Measurements from ENCODE around the gene ZNF560. TPM values are rescaled to one million over a fixed set of nuclear protein-coding genes. Genes with fewer than 3 reads are reported as not detected.

ZNF560 gene
- total RNA-seq, 2 donors from 2014 or later, result 0.38 TPM; not detected in 1

DNA sequence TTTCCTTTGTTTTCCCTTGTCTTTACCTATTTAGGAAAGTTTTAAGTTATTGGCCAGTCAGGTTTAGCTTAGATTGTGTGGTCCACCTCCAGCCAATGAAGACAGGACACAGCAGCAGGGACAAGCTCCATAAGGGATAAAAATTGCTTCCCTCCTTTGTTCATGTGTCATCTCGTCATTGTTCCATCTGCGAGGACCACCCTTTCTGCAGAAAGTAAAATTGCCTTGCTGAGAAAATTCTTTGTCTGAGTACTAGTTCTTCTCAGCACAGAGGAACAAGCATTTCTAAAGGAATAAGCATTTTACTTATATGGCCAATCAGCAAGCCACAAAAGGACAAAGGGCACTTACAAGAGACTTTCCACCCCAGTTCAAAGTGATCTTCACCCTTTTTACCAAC is 11.4 kb downstream of the ZNF560 start:
- DNase-seq (ENCODE audit: low spot score), result no peak
- H3K9me3 Mint-ChIP-seq, result peaks cover 14% of the 10 kb centered on the region
- no peak for ATAC-seq
- no peaks in the 10 kb centered on the region for H3K27me3 Mint-ChIP-seq
- H3K4me3 Mint-ChIP-seq, result no peak overlapping the region
- no peaks in the 10 kb centered on the region for H3K4me1 Mint-ChIP-seq (ENCODE audit: low read depth in 2 of 2)
- H3K27ac Mint-ChIP-seq, result no peak overlapping the region
- H3K36me3 Mint-ChIP-seq, result peaks cover 24% of the 10 kb centered on the region

DNA sequence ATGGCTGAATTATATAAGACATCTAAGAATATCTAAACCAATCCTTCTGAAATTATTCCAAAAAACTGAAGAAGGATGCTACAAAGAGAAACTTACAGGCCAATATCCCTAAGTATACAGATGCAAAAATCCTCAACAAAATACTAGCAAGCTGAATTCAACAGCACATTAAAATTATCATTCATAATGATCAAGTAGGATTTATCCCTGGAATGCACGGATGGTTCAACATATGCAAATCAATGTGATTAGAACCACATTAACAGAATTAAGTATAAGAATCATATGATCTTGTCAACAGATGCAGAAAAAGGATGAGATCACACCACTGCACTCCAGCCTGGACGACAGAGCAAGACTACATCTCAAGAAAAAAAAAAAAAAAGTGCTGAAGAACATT is 13.3 kb downstream of the ZNF560 start:
- Mint-ChIP-seq H3K4me1 (ENCODE audit: low read depth in 2 of 2) (no peaks in the 10 kb centered on the region), H3K27ac (no peak overlapping the region), H3K4me3 (no peak overlapping the region), H3K9me3 (peaks cover 16% of the 10 kb centered on the region), H3K27me3 (no peaks in the 10 kb centered on the region), H3K36me3 (peaks cover 28% of the 10 kb centered on the region)
- ATAC-seq (no peak), DNase-seq (ENCODE audit: low spot score) (no peak)

DNA sequence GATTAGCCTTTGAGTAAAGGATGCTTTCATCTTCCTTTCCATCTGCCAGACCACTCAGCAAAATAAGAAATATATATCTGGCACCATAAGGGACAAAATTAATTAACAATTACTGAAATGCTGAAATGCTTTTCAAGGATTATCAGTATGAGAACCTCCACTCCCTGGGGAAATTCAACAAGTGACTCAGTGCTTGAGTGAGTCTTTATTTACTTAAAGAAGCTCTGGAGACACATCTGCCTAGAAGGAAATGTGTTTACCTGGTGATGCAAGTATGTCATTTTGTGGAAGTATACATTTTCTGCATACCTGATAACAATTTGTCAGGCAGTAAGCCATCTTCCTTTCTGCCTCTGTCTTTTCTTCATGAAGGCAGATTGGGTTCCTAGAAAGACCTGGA is 23.4 kb downstream of the ZNF560 start:
- peaks cover 4 to 5% of the 10 kb centered on the region in 2 donors for H3K27me3 Mint-ChIP-seq
- no peak for ATAC-seq
- peaks cover 36% of the 10 kb centered on the region for H3K36me3 Mint-ChIP-seq
- no peak for DNase-seq (ENCODE audit: low spot score)
- H3K27ac Mint-ChIP-seq, result no peak overlapping the region
- H3K4me3 Mint-ChIP-seq, result no peak overlapping the region
- H3K9me3 Mint-ChIP-seq, result peaks cover 18% of the 10 kb centered on the region
- no peaks in the 10 kb centered on the region for H3K4me1 Mint-ChIP-seq (ENCODE audit: low read depth in 2 of 2)

DNA sequence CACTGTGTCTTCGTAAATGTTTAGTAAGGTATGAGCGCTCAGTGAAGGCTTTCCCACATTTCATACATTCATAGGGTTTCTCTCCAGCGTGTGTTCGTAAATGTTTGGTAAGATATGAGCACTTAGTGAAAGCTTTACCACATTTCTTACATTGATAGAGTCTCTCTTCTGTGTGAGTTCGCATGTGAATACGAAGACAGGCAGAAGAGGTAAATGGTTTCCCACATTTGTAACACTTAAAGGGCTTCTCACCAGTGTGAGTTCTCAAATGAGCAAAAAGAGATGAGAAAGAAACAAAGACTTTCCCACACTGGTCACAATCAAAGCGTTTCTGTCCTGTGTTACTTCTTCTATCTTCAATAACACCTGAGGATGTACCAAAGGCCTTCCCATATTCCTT is 31.3 kb downstream of the ZNF560 start:
- ATAC-seq (no peak), DNase-seq (ENCODE audit: low spot score) (no peak)
- Mint-ChIP-seq H3K27ac (no peak overlapping the region), H3K36me3 (peaks cover 33% of the 10 kb centered on the region), H3K9me3 (peaks cover 16% of the 10 kb centered on the region), H3K4me3 (no peak overlapping the region), H3K4me1 (ENCODE audit: low read depth in 2 of 2) (no peaks in the 10 kb centered on the region), H3K27me3 (no peaks in the 10 kb centered on the region)

DNA sequence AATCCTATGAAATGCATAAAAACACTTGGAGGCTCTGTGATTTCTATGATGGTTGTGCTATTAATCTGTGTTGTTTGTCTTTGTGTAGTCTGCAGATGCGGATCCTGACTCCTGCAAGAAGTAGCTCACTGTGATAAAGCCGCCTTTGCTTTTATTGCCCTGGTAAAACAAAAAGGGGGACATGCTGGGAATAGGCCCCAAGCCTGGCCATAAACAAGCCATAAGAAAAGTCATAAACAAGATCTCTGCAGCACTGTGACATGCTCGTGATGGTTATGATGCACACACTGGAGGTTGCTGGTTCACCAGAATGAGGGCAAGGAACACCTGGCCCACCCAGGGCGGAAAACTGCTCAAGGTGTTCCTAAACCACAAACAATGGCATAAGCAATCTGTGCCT is 36.5 kb downstream of the ZNF560 start:
- H3K4me1 Mint-ChIP-seq (ENCODE audit: low read depth in 2 of 2), result no peaks in the 10 kb centered on the region
- H3K9me3 Mint-ChIP-seq, result peaks cover 28% of the 10 kb centered on the region
- no peak for DNase-seq (ENCODE audit: low spot score)
- H3K27ac Mint-ChIP-seq, result no peak overlapping the region
- H3K27me3 Mint-ChIP-seq, result no peaks in the 10 kb centered on the region
- H3K4me3 Mint-ChIP-seq, result no peak overlapping the region
- H3K36me3 Mint-ChIP-seq, result peaks cover 37% of the 10 kb centered on the region
- no peak for ATAC-seq

DNA sequence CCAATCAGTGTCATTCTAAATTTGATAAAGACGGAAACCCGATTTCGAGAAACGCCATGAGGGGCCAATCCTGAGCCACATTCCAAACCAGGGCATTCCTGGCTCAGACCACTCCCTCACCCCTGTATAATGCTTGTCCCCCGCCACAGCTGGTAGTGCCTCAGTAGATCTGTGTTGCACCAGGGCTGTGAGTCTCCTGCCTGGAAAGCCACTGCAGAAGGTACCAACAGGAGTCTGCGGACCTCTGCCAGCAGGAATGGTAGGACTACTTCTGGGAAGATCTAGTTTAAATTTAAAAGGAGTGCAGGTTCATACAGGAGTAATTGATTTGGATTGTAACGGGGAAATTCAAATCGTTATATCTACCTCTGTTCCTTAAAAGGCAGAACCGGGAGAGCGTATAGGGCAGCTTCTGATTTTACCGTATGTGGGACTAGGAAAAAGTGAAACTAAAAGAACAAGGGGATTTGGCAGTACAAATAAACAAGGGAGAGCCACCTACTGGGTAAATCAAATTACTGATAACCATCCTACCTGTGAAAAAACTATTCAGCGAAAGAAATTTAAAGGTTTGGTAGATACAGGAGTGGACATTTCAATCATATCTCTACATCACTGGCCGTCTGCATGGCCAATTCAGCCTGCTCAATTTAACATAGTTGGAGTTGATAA is 42.3 kb downstream of the ZNF560 start:
- Mint-ChIP-seq H3K27me3 (no peaks in the 10 kb centered on the region), H3K36me3 (peaks cover 53% of the 10 kb centered on the region), H3K4me3 (no peak overlapping the region), H3K9me3 (peaks cover 41% of the 10 kb centered on the region), H3K4me1 (ENCODE audit: low read depth in 2 of 2) (no peaks in the 10 kb centered on the region), H3K27ac (no peak overlapping the region)
- ATAC-seq, result no peak
- no peak for DNase-seq (ENCODE audit: low spot score)

DNA sequence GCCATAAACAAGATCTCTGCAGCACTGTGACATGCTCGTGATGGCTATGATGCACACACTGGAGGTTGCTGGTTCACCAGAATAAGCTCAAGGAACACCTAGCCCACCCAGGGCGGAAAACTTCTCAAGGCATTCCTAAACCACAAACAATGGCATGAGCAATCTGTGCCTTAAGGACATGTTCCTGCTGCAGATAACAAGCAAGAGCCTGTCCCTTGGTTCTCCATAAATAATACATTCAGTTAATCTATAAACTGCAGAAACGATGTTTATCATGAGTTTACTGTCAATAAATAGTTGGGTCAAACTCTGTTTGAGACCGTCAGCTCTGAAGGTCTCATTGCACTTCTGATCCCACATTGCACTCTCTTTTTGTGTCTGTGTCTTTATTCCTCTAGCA is 44.5 kb downstream of the ZNF560 start:
- DNase-seq (ENCODE audit: low spot score), result no peak
- H3K36me3 Mint-ChIP-seq, result peaks cover 49% of the 10 kb centered on the region
- no peak overlapping the region for H3K4me3 Mint-ChIP-seq
- H3K27me3 Mint-ChIP-seq, result no peaks in the 10 kb centered on the region
- H3K4me1 Mint-ChIP-seq (ENCODE audit: low read depth in 2 of 2), result no peaks in the 10 kb centered on the region
- peaks cover 37% of the 10 kb centered on the region for H3K9me3 Mint-ChIP-seq
- ATAC-seq, result no peak
- H3K27ac Mint-ChIP-seq, result no peak overlapping the region

DNA sequence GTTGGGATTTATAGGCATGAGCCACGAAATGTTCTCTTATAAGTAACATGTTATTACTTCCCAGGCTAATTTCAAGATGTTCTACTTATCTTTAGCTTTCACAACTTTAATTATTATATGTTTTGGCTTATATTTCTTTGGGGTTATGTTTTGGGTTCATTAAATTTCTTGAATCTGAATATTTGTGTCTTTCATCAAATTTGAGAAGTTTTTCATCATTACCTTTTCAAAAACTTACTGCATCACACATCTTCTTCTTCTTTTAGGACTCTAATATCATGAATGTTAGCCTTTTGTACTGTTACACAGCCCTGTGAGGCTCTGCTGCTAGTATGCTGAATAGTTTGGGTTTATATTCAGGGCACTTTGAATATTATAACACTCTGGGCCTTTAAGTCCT is 53.4 kb downstream of the ZNF560 start:
- Mint-ChIP-seq H3K27me3 (no peaks in the 10 kb centered on the region), H3K4me1 (ENCODE audit: low read depth in 2 of 2) (no peaks in the 10 kb centered on the region), H3K9me3 (peaks cover 25% of the 10 kb centered on the region), H3K27ac (no peak overlapping the region), H3K4me3 (no peak overlapping the region), H3K36me3 (peaks cover 46% of the 10 kb centered on the region)
- DNase-seq (ENCODE audit: low spot score), result no peak
- no peak for ATAC-seq

DNA sequence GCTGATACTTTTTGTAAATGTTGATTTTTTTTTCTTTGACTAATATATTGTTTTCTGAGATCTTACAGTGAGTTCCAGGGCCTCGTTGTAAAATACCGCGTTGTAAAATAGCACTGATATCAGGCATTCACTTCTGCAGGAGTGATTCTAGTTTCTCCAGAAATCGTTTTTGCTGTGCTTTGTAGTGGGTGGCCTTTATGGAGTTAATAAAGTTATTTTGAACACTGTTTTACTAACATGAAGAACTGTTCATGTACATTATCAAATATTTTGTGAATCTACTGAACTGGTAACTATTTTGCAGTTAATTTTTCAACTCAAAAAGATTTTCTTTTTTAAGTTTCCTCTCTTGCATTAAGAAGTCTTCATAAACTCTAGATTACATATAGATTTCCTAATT is 62.1 kb downstream of the ZNF560 start:
- peaks cover 22 to 29% of the 10 kb centered on the region in 2 donors for H3K4me1 Mint-ChIP-seq (ENCODE audit: low read depth in 2 of 2)
- ATAC-seq, result no peak

DNA sequence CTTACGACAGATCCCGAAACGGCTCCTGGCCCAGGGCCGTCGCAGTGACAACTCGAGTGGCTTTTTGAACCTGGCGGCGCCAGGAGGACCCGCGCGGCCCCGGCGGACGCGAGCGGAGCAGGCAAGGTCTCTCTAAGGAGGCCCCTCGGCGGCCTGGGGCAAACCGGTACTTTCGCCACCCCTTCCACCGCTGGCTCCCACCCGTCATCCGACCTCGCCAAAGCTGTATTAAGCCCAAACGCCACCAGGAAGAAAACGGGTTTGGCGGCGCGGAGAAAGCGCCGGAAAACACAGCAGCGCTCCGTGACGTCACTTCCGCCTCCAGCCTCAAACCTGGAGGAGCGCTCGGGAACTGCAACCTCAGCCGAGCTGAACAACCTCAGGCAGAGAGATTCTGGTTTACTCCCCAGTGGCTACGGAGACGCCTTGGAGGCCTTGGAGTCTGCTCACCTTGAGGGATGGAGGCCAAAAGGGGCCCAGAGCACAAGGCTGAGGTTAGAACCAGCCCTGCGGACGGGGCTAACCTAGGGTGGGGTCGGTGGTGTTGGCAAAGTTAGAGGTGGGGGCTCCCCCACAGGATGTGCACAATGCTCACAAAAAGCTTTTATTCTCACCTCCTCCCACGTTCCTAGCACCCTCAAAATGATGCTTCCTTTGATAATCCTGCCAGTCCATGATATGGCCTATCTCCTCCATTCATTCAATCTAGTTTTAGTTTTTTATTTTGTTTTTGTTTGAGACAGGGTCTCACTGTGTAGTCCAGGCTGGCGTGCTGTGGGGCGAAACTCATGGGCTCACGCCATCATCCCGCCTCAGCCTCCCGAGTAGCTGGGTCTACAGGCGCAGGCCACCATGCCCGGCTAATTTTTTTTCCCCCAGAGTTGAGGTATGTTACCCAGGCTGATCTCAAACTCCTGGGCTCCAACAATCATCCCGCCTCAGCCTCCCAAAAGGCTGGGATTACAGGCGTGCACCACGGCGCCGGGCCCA is 62.8 kb downstream of the ZNF560 start, which contains the start of gene ZNF266:
Gene ZNF266 (minus strand): TSS at position 295 of the 990 bp plus-strand sequence. CDS start 15,484 bp downstream, outside the sequence.
- Mint-ChIP-seq H3K4me3 (peak within 1 kb of the TSS; percentile 90), H3K4me1 (ENCODE audit: low read depth in 2 of 2) (peaks cover 28 to 34% of the 10 kb centered on the region in 2 donors), H3K36me3 (peaks cover 25% of the 10 kb centered on the region), H3K9me3 (no peaks in the 10 kb centered on the region), H3K27ac (peak within 1 kb of the TSS; percentile 84 to 95), H3K27me3 (no peaks in the 10 kb centered on the region)
- peak; percentile 90 to 93 for ATAC-seq
- peak; percentile 93 for DNase-seq (ENCODE audit: low spot score)

More for the DNA sequence above, 62.1 kb downstream of the ZNF560 start:
- H3K36me3 Mint-ChIP-seq, result peaks cover 26% of the 10 kb centered on the region
- H3K27me3 Mint-ChIP-seq, result no peaks in the 10 kb centered on the region
- H3K27ac Mint-ChIP-seq, result peak overlapping the region; percentile 84 to 95
- H3K4me3 Mint-ChIP-seq, result peak overlapping the region; percentile 90
- H3K9me3 Mint-ChIP-seq, result peaks cover 1% of the 10 kb centered on the region
- DNase-seq (ENCODE audit: low spot score), result no peak

DNA sequence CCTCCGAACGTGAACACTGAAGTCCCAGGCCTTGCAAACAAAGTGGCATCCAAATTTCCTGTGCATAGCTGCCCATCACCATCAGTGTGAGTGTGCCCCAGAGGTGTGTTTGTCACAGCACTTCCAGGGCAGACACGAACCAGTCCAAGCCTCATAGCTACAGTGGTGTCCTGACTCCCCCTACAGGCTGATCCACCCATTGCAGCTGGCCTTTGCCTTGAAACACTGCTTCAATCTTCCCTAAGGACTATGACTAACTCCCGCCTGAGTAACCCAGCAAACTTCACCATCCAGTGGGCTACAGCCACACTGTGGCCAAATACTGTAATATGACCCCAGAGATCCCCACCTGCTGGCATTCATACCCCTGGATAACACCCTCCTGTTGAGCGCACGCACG is 66.9 kb downstream of the ZNF560 start:
- H3K36me3 Mint-ChIP-seq, result peaks cover 30% of the 10 kb centered on the region
- H3K9me3 Mint-ChIP-seq, result no peaks in the 10 kb centered on the region
- no peak for ATAC-seq
- H3K27me3 Mint-ChIP-seq, result no peaks in the 10 kb centered on the region
- no peak overlapping the region for H3K4me3 Mint-ChIP-seq
- peak; percentile 73 for DNase-seq (ENCODE audit: low spot score)
- no peak overlapping the region for H3K27ac Mint-ChIP-seq
- H3K4me1 Mint-ChIP-seq (ENCODE audit: low read depth in 2 of 2), result peaks cover 38 to 47% of the 10 kb centered on the region in 2 donors

DNA sequence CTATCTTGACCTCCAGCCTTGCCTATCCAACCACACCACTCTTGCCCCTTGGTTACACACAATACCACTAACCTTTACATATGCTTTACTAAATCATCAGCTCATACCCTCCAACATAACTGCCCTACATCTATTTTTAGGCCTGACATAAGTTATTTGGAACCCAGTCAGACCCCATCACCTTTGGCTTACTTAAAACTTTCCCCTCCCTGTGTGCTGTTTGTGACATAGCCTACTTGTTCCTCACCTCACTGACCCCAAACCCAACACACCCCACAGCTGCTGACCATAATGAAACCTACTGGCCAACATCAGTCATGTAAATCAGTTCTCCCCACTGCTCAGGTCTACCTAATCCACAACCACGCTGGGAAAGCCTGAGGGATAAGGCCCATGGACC is 68.0 kb downstream of the ZNF560 start:
- ATAC-seq, result no peak
- H3K27ac Mint-ChIP-seq, result no peak overlapping the region

DNA sequence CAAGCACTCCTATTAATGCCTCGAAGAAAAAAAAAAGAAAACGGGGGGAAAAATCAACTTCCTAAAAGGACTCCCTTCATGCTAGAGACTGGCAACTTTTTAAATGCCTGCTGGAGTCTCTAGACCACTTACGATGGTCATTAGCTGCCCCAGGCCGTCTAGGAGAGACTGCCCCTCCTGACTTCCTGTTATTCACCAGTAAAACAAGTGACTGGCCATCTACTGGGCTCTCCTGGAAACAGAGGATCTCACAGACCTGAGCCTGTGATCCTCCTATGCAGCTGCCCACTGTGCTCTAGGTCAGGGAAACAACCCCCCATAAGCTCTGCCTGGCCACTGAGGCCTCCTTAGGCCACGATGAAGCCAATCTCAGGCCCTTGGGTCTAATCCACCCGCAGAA is 70.5 kb downstream of the ZNF560 start:
- Mint-ChIP-seq H3K4me3 (no peak overlapping the region), H3K27me3 (no peaks in the 10 kb centered on the region), H3K36me3 (peaks cover 37% of the 10 kb centered on the region), H3K27ac (no peak overlapping the region), H3K9me3 (peaks cover 3% of the 10 kb centered on the region), H3K4me1 (ENCODE audit: low read depth in 2 of 2) (peaks cover 25 to 26% of the 10 kb centered on the region in 2 donors)
- no peak for DNase-seq (ENCODE audit: low spot score)
- no peak for ATAC-seq

More for the DNA sequence above, 68.0 kb downstream of the ZNF560 start:
- H3K36me3 Mint-ChIP-seq, result peaks cover 30% of the 10 kb centered on the region
- no peak overlapping the region for H3K4me3 Mint-ChIP-seq
- no peaks in the 10 kb centered on the region for H3K27me3 Mint-ChIP-seq
- no peak for DNase-seq (ENCODE audit: low spot score)
- no peaks in the 10 kb centered on the region for H3K9me3 Mint-ChIP-seq
- peaks cover 34 to 37% of the 10 kb centered on the region in 2 donors for H3K4me1 Mint-ChIP-seq (ENCODE audit: low read depth in 2 of 2)
